ES-I3 (cell line): ENCODE results near the gene ATP10A.

Experiments used
- H3K36me3 ChIP-seq: 2 replicates; pipeline ENCODE4 v1.6.1; 2013; ENCODE audit warnings: mild to moderate bottlenecking, low read length, control low read depth, moderate library complexity; ENCODE audit not compliant: insufficient read depth
- H3K4me1 ChIP-seq: 2 replicates; pipeline ENCODE4 v1.6.1; 2013; ENCODE audit warnings: mild to moderate bottlenecking, control low read depth, low read length; ENCODE audit not compliant: insufficient read depth
- H3K9ac ChIP-seq: 2 replicates; pipeline ENCODE4 v1.6.1; 2013; ENCODE audit warnings: low read depth, mild to moderate bottlenecking, low read length, moderate library complexity
- H3K9me3 ChIP-seq: 2 replicates; pipeline ENCODE4 v1.6.1; 2013; ENCODE audit warnings: mild to moderate bottlenecking, low read length, moderate library complexity; ENCODE audit not compliant: control insufficient read depth, insufficient read depth

The ATP10A gene

DNA sequence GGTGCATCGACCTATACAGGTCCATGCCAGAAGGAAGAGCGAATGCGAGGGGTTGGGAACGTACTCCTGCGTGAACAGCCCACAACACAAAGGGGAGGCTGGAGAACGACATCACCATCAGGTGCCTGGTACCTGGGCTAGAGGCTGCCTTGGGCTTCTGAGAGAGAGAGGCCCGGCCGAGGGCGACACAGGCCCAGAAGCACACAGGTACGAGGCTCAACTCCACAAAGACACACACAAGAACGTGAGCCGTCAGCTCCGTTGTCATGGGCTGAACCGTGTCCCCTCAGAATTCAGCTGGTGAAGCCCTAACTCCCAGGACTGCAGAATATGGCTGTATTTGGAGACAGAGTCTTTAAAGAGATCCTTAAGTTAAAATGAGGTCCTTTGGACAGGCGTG, 134.3 kb downstream of the ATP10A start:
- Histone ChIP-seq H3K9me3 (no peaks in the 10 kb centered on the region), H3K9ac (no peak overlapping the region), H3K4me1 (no peaks in the 10 kb centered on the region), H3K36me3 (no peaks in the 10 kb centered on the region)

DNA sequence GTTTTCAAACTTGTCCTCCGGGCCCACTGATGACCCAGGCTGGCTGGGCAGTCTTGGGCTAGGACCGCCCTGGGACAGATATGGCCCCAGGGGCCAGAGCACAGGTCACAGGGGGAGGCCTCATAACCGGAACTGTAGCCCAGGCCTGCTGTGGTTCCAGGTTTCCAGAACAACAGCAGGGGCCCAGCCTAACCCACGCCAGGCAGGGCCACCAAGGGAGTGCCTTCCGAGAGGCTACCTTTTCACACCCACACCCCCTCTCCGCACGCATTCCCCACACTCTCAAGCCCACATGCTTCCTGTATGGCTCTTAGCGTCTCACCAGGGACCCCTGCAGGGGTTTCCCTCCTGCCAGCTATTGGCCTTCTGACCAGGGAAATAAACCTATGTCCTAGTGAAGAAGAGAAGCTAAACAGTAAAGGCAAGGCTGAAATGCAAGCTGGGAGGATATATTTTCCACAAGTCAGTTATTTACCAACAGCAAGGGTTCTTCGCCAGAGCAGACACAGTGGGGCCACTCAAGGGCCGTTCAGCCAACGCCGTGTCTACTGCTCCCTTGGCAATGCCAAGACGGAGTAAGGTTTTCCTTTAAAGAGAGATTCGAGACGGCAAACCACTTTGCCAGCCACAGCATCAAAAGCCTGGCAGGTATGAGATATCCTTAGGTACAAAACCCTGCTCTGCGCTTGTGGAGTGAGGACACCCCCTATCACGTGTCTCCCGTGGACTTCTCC, 135.1 kb downstream of the ATP10A start:
- no peaks in the 10 kb centered on the region for H3K4me1 ChIP-seq
- no peaks in the 10 kb centered on the region for H3K9me3 ChIP-seq
- H3K9ac ChIP-seq: no peak overlapping the region
- H3K36me3 ChIP-seq: no peaks in the 10 kb centered on the region

- H3K4me1 ChIP-seq: peaks cover 3% of the 10 kb centered on the region; the same call in 1 of the 2 replicates
- no peaks in the 10 kb centered on the region for H3K9me3 ChIP-seq
- no peak overlapping the region for H3K9ac ChIP-seq
- no peaks in the 10 kb centered on the region for H3K36me3 ChIP-seq
Measured at GRCh38 chr15:25727116-25727515, 136.0 kb downstream of the ATP10A start.

- H3K36me3 ChIP-seq: no peaks in the 10 kb centered on the region
- peaks cover 11% of the 10 kb centered on the region for H3K4me1 ChIP-seq
- no peaks in the 10 kb centered on the region for H3K9me3 ChIP-seq
- H3K9ac ChIP-seq: no peak overlapping the region
Measured at GRCh38 chr15:25725758-25726157, 137.4 kb downstream of the ATP10A start.

GRCh38 chr15:25724899-25725298, 138.2 kb downstream of the ATP10A start:
- H3K4me1 ChIP-seq: peaks cover 11% of the 10 kb centered on the region
- H3K9me3 ChIP-seq: no peaks in the 10 kb centered on the region
- no peaks in the 10 kb centered on the region for H3K36me3 ChIP-seq
- H3K9ac ChIP-seq: no peak overlapping the region

DNA sequence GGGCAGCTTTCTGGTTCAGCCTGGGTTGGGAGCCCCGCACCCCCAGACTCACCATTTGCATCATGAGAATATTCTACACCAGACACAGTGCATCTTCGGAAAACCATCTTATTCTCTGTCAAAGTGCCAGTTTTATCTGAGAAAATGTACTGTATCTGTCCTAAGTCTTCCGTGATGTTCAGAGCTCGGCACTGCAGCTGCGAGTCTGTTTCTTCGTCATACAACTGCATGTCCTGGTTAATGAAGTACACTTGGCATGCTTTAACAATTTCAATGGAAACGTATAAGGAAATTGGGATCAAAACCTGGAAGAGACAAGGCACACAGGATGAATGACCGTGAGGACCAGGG, 141.5 kb downstream of the ATP10A start:
- no peaks in the 10 kb centered on the region for H3K36me3 ChIP-seq
- peaks cover 11% of the 10 kb centered on the region for H3K4me1 ChIP-seq
- no peaks in the 10 kb centered on the region for H3K9me3 ChIP-seq
- H3K9ac ChIP-seq: no peak overlapping the region

- no peak overlapping the region for H3K9ac ChIP-seq
- H3K9me3 ChIP-seq: no peaks in the 10 kb centered on the region
- H3K4me1 ChIP-seq: peaks cover 11% of the 10 kb centered on the region
- no peaks in the 10 kb centered on the region for H3K36me3 ChIP-seq
Measured at GRCh38 chr15:25719101-25719985, 143.8 kb downstream of the ATP10A start.

- no peaks in the 10 kb centered on the region for H3K36me3 ChIP-seq
- H3K9me3 ChIP-seq: no peaks in the 10 kb centered on the region
- H3K4me1 ChIP-seq: peaks cover 11% of the 10 kb centered on the region
- H3K9ac ChIP-seq: no peak overlapping the region
Measured at GRCh38 chr15:25718597-25718996, 144.5 kb downstream of the ATP10A start.

DNA sequence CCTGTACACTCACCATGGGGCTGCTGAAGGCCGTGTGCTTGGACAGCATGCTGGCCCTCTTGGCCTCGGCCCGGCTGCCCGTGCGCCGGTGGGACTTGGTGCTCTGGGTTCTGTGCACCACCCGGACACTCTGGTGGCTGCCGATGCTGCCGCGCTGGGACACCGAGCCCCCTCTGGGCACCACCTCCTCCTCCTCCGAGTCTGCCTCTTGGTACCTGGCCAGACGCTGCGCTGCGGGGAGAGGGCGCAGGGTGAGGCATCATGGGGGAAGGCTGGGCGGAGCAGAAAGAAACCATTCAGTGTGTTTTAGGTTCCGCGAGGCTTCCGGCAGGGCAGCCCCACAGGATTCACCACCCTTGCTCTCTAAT, 145.0 kb downstream of the ATP10A start:
- Histone ChIP-seq H3K36me3 (no peaks in the 10 kb centered on the region), H3K9me3 (no peaks in the 10 kb centered on the region), H3K9ac (no peak overlapping the region), H3K4me1 (peaks cover 11% of the 10 kb centered on the region)

GRCh38 chr15:25717457-25718168, 145.5 kb downstream of the ATP10A start:
- Histone ChIP-seq H3K4me1 (peaks cover 11% of the 10 kb centered on the region), H3K9ac (no peak overlapping the region), H3K9me3 (no peaks in the 10 kb centered on the region), H3K36me3 (no peaks in the 10 kb centered on the region)

DNA sequence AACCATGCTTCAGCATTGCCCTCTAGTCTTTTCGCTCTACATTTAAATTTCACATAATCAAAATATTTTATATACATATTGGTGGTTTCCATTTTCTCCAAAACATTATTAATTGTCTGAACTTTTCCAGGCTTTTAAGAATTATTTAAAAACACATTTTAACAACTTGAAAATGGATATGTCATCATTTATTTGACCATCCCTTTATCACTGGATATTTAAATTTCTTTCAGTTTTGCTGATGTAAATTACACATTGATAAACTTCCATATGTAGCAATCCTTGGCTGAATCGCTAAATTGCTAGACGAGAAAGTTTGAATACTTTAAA, 146.0 kb downstream of the ATP10A start:
- Histone ChIP-seq H3K4me1 (peaks cover 7% of the 10 kb centered on the region), H3K9me3 (no peaks in the 10 kb centered on the region), H3K36me3 (no peaks in the 10 kb centered on the region), H3K9ac (no peak overlapping the region)

DNA sequence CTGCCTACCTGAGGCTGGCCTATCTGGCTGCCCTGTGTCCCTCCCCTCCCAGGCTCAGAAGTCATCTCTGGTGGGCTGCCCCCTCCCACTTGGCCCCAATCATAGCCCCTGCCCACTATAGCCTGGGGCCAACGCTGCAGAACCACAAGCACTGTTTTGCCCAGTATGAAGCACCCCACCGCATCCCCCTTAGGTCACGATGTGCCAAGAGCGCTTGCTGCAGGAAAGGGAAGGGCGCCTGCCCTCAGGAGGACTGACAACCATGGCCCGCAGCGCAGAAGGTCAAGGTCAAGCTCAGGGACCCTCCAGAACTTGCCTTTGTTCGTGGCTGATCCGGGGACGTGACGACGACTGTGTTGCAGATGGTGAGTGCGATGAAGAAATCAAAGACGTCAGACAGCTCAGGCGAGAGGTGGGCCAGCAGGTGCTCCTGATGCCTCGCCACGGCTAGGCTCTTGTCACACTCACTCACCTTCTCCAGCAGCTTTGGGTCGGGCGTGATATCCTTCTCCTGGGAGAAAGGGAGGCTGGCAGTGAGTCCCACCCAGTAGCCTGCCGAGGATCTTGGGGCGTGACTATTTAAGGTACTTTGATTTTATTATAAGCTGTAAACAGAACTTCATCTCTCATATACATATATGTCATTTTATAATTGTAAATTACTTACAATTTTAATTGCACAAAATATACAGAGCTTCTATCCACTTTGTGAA, 146.6 kb downstream of the ATP10A start:
- H3K9me3 ChIP-seq: no peaks in the 10 kb centered on the region
- no peaks in the 10 kb centered on the region for H3K36me3 ChIP-seq
- H3K9ac ChIP-seq: no peak overlapping the region
- peaks cover 2% of the 10 kb centered on the region; the same call in 1 of the 2 replicates for H3K4me1 ChIP-seq

DNA sequence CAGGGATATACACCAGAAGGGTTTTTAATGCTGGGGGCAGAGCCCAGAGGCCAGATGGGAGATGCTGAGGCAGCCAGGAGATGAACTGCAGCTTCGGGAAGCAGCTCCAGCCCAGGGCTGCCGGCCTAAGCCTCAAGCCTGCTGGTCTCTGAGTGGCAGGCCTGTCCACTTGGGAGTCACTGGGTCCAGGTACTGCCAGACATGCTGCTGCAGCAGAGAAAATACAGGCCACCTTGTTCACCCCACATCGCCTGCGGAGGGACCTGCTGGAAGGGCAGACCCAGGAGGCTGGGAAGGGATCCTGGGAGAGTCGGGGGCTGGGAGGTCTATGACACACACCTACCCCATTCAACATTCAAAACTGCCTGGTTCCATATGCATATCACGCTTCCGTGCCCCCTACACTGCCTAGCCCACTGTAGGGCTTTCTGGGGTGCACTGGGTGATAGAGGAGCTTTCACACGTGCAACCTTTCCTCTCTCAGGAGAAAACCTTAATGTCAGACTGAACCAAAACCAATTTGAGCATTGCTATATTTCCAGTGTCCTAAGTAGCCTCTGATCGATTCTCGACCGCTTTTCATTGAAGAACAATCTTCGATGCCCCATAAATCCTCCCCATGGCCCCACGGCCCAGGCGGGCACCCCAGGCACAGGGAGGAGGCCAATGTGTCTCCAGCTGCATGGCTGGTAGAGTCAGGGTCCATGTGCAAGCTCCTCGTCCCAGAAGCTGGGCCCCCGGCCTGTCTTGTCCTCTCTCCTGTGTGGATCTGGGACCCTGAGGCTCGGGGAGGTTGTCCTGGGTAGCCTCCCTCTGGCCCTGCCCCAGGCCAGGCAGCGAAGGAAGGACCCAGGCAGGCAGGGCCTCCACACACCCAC, 147.4 kb downstream of the ATP10A start:
- H3K9me3 ChIP-seq: no peaks in the 10 kb centered on the region
- no peaks in the 10 kb centered on the region for H3K4me1 ChIP-seq
- H3K36me3 ChIP-seq: no peaks in the 10 kb centered on the region
- no peak overlapping the region for H3K9ac ChIP-seq

DNA sequence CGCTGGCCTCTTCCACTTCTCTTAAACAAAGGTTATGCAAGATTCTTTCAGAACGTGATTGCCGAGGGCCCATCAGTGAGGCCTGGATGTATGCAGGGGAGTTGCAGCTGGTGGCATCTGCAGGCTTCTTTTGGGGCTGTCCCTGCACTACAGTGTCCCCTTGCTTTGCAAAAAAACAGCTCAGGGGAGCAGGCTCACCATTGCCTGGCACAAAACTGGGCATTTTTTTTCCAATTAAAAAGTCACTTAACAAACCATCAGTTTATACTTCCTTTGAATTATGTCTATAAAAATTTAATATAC, 148.6 kb downstream of the ATP10A start:
- Histone ChIP-seq H3K9me3 (no peaks in the 10 kb centered on the region), H3K9ac (no peak overlapping the region), H3K36me3 (no peaks in the 10 kb centered on the region), H3K4me1 (no peaks in the 10 kb centered on the region)
